SK-N-MC (cell line): ENCODE measurements around the gene CHPF.
A peak's percentile ranks its signal among the peaks of the same experiment; 100 is the strongest.

Source experiments
- DNase-seq: peaks from one replicate; pipeline ENCODE4 v3.0.0-alpha.2; 2011; ENCODE audit warnings: low read depth, low spot score
- H3K27ac ChIP-seq: fragments of 200-600 bp; sonication (generic); 2 replicates; pipeline ENCODE4 v1.5.1; 2016; ENCODE audit warnings: mixed run types
- H3K36me3 ChIP-seq: fragments of 200-600 bp; sonication (generic); 2 replicates; pipeline ENCODE4 v1.6.1; 2017; ENCODE audit warnings: antibody characterized with exemption, low read length, mixed read lengths; ENCODE audit not compliant: insufficient read depth
- H3K4me3 ChIP-seq: fragments of 200-600 bp; sonication (generic); 2 replicates; pipeline ENCODE4 v1.5.1; 2016
- H3K9ac ChIP-seq: fragments of 200-600 bp; sonication (generic); 2 replicates; pipeline ENCODE4 v1.8.0; 2017; ENCODE audit warnings: mixed run types, mixed read lengths; ENCODE audit not compliant: insufficient read length
- H3K9me3 ChIP-seq: fragments of 200-600 bp; sonication (generic); 2 replicates; pipeline ENCODE4 v1.6.1; 2017; ENCODE audit warnings: low read depth, mild to moderate bottlenecking, antibody characterized with exemption, low read length, moderate library complexity, mixed read lengths
- EZH2 ChIP-seq: fragments of 200-600 bp; sonication (generic); IDR thresholded peaks from one replicate; pipeline ENCODE4 v1.6.1; 2017; ENCODE audit warnings: antibody characterized with exemption
- FOXP2 ChIP-seq: optimal IDR thresholded peaks from 2 replicates; pipeline ENCODE3; 2011; ENCODE audit warnings: mild to moderate bottlenecking, moderate library complexity; ENCODE audit not compliant: insufficient read depth; ENCODE audit errors: extremely low read length, control extremely low read depth
- POLR2AphosphoS5 ChIP-seq: IDR thresholded peaks from 2 replicates; pipeline ENCODE4 v1.6.1; 2012; ENCODE audit warnings: mild to moderate bottlenecking, low read depth, low read length, borderline replicate concordance

Gene CHPF

GRCh38 chr2:219575566-219576504 lies 32.2 kb upstream of the CHPF start:
- no peak overlapping the region for H3K4me3 ChIP-seq
- no peak for DNase-seq
- no peaks in the 10 kb centered on the region for H3K36me3 ChIP-seq
- no peaks in the 10 kb centered on the region for H3K9me3 ChIP-seq
- TF ChIP-seq EZH2 (no peak), FOXP2 (no peak), POLR2AphosphoS5 (no peak)
- no peak overlapping the region for H3K9ac ChIP-seq
- no peak overlapping the region for H3K27ac ChIP-seq

GRCh38 chr2:219574484-219575311 lies 31.1 kb upstream of the CHPF start:
- Histone ChIP-seq H3K9ac (no peak overlapping the region), H3K27ac (no peak overlapping the region), H3K36me3 (no peaks in the 10 kb centered on the region), H3K4me3 (no peak overlapping the region), H3K9me3 (no peaks in the 10 kb centered on the region)
- DNase-seq = no peak
- no peak for TF ChIP-seq FOXP2
- no peak for TF ChIP-seq EZH2
- no peak for TF ChIP-seq POLR2AphosphoS5

- Histone ChIP-seq H3K4me3 (no peak overlapping the region), H3K9ac (no peak overlapping the region), H3K9me3 (no peaks in the 10 kb centered on the region), H3K36me3 (no peaks in the 10 kb centered on the region), H3K27ac (no peak overlapping the region)
- no peak for DNase-seq
- TF ChIP-seq POLR2AphosphoS5 = no peak
- TF ChIP-seq FOXP2 = no peak
- no peak for TF ChIP-seq EZH2
Observed at GRCh38 chr2:219573166-219573565, 29.6 kb upstream of the CHPF start.

GRCh38 chr2:219572237-219573001 lies 28.8 kb upstream of the CHPF start, which contains the start of gene INHA:
Gene INHA, plus strand, starts transcription at chr2:219572310. Its CDS starts 65 bp downstream, at chr2:219572375.
- no peak for DNase-seq
- H3K4me3 ChIP-seq = peak within 1 kb of the TSS; percentile 80
- H3K36me3 ChIP-seq = no peaks in the 10 kb centered on the region
- no peak within 1 kb of the TSS for H3K27ac ChIP-seq
- peak within 1 kb of the TSS; percentile 81 for H3K9ac ChIP-seq
- no peaks in the 10 kb centered on the region for H3K9me3 ChIP-seq
- no peak for TF ChIP-seq EZH2
- no peak for TF ChIP-seq FOXP2
- TF ChIP-seq POLR2AphosphoS5 = no peak

- no peak for TF ChIP-seq EZH2
- no peak; the same call in 1 of the 2 replicates for TF ChIP-seq POLR2AphosphoS5
- no peak for TF ChIP-seq FOXP2
- H3K9ac ChIP-seq = peak within 1 kb of the TSS; percentile 81
- peak within 1 kb of the TSS; percentile 80 for H3K4me3 ChIP-seq
- DNase-seq = no peak
- H3K27ac ChIP-seq = no peak within 1 kb of the TSS
- H3K9me3 ChIP-seq = no peaks in the 10 kb centered on the region
- H3K36me3 ChIP-seq = no peaks in the 10 kb centered on the region
Observed at GRCh38 chr2:219571311-219572236, 28.0 kb upstream of the CHPF start, which contains the start of gene OBSL1. Gene OBSL1, minus strand, starts transcription at chr2:219571539. Its CDS starts 307 bp downstream, at chr2:219571232.

- no peaks in the 10 kb centered on the region for H3K9me3 ChIP-seq
- peak overlapping the region; percentile 81 for H3K9ac ChIP-seq
- H3K36me3 ChIP-seq = no peaks in the 10 kb centered on the region
- peak overlapping the region; percentile 80 for H3K4me3 ChIP-seq
- no peak for DNase-seq
- no peak overlapping the region for H3K27ac ChIP-seq
- TF ChIP-seq POLR2AphosphoS5 (no peak), FOXP2 (no peak), EZH2 (no peak)
Observed at GRCh38 chr2:219570924-219571310, 27.3 kb upstream of the CHPF start.

- H3K36me3 ChIP-seq = no peaks in the 10 kb centered on the region
- peak overlapping the region; percentile 81 for H3K9ac ChIP-seq
- no peak for DNase-seq
- H3K9me3 ChIP-seq = no peaks in the 10 kb centered on the region
- TF ChIP-seq FOXP2 (no peak), POLR2AphosphoS5 (no peak), EZH2 (no peak)
- H3K4me3 ChIP-seq = peak overlapping the region; percentile 80
- no peak overlapping the region for H3K27ac ChIP-seq
Observed at GRCh38 chr2:219570194-219570923, 26.8 kb upstream of the CHPF start.
